ENCODE data around the gene KRT6C. TPM values are rescaled to one million over a fixed set of nuclear protein-coding genes. Genes with fewer than 3 reads are reported as not detected.

The KRT6C gene
- total RNA-seq, 4 donors from 2014 or later = not detected

DNA sequence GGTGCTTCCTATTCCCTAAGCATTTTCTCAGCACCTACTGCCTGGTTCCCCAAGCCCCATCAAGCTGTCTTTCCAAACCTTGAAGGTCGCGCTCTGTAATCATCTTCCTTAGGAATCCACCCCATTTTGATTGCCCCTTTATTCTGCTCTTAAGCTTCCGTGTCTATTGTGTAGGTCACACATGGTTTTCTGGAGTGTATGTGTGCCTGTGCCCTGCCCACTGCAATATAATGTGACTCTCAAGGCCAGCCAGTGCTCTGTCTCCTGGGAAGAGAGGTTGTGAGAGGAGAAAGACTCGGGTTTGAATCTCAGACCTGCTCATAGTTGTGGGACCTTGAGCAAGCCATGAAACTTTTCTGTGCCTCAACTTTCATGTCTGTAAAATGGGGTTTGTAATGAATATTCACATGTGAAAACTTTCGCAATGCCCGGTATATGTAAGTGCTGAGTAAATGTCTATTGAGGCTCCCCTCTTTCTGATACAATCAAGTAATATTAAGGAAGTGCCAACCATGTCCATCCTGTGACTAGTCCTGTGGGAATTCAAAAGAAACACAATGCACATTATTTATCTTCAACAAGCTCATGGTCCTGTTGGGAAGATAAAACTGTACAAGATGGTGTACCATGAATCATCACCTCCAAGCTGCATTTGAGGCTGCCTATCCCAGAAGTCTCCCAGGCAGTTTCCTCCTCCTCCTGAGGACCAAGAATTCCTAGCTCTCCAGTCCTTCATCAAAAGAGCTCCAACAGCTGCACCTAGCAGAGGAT lies 38.7 kb downstream of the KRT6C start:
- no peak for DNase-seq (ENCODE audit: low spot score)
- TF ChIP-seq, protein P1, sequence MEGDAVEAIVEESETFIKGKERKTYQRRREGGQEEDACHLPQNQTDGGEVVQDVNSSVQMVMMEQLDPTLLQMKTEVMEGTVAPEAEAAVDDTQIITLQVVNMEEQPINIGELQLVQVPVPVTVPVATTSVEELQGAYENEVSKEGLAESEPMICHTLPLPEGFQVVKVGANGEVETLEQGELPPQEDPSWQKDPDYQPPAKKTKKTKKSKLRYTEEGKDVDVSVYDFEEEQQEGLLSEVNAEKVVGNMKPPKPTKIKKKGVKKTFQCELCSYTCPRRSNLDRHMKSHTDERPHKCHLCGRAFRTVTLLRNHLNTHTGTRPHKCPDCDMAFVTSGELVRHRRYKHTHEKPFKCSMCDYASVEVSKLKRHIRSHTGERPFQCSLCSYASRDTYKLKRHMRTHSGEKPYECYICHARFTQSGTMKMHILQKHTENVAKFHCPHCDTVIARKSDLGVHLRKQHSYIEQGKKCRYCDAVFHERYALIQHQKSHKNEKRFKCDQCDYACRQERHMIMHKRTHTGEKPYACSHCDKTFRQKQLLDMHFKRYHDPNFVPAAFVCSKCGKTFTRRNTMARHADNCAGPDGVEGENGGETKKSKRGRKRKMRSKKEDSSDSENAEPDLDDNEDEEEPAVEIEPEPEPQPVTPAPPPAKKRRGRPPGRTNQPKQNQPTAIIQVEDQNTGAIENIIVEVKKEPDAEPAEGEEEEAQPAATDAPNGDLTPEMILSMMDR (IDR thresholded peaks at IDR 0.05) = no peak
- ATAC-seq (ENCODE audit: low FRiP score) = no peak

DNA sequence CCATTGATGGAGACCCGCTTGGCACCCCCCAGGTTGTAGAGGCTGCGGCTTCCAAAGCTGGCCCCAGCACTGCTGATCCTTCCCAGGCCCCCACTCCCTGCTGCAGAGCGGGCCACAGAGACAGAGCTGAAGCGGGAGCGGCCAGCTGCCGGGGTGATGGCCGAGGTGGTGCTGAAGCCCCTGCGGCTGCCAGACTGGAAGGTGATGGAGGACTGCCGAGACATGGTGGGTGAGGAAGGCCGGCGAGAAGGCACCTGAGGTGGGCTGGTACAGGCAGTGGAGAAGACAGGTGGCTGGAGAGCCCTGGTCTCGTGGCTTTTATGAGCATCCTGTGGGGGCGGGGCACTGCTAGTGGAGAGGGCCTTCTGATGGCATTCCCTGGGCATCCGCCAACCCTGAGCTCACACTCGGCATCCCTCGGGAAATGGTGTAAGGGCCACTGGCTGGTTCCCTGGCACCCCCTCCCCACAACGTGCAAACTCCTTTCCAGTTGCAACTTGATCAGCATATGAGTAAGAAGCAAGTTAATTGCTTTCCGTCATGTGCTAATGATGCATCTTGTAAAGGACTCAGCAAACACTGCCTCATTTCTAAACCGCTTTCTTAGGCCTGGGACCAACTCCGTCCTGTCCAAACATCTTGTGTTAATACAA lies 39.4 kb downstream of the KRT6C start, which contains the start of gene KRT75:
KRT75 (minus strand) TSS at position 291 of the 653 bp plus-strand sequence; CDS start at position 224, 67 bp downstream.
- DNase-seq (ENCODE audit: low spot score) (no peak), ATAC-seq (ENCODE audit: low FRiP score) (no peak)
- TF ChIP-seq, protein P1 (IDR thresholded peaks at IDR 0.05) = no peak

DNA sequence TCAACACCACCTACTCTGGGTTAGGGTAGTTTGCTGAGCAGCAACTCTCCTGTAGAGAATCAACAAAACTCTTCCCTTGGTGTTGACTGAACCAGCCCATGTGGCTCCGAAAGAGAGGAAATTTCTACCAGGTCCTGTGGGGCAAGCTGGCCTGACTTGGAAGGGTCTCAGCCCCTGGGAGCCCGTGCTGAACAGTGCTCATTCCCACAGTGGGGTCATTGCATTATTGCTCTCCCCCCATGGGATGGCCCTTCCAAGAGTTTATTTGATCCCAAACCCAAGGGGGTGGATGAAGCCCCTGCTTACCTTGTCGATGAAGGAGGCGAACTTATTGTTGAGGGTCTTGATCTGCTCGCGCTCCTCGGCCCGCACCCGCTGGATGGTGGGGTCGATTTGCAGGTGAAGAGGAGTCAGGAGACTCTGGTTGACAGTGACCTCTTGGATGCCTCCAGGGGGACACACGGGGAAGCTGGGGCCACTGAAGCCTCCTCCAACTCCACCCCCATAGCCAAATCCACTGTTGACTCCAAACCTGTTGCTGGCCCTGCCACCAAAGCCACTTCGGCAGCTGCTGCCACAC lies 40.0 kb downstream of the KRT6C start:
- TF ChIP-seq, protein P1 (IDR thresholded peaks at IDR 0.05) = no peak
- ATAC-seq (ENCODE audit: low FRiP score) (no peak), DNase-seq (ENCODE audit: low spot score) (no peak)

DNA sequence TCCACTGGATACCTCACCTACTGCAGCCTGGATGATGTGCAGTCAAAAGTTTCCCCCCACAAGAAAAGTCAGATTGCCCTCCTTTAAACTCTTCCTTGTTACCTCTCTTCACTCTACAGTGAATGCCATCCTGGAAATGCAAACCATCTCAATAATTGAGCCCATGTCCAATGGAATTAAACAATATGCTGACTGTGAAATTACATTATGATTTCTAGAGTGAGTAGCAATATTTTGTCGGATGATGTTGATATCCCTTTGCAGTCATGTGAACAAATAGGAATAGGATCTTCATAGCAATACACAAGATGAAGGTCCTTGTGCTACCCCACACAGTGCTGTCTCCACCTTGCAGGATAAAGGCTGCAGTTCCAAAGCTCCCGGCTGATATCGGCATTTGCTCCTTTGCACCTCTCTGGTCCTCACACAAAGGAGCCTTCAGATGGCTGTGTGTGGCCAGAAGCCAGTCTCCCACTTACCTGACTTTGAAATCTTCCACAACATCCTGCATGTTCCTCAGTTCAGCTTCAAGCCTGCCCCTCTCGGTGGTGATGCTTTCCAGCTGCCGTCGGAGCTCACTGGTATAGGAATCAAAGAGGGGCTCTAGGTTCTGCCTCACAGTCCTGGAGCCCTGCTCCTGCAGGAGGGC lies 40.9 kb downstream of the KRT6C start:
- no peak for ATAC-seq (ENCODE audit: low FRiP score)
- TF ChIP-seq, protein P1 (IDR thresholded peaks at IDR 0.05) = no peak
- DNase-seq (ENCODE audit: low spot score) = no peak

DNA sequence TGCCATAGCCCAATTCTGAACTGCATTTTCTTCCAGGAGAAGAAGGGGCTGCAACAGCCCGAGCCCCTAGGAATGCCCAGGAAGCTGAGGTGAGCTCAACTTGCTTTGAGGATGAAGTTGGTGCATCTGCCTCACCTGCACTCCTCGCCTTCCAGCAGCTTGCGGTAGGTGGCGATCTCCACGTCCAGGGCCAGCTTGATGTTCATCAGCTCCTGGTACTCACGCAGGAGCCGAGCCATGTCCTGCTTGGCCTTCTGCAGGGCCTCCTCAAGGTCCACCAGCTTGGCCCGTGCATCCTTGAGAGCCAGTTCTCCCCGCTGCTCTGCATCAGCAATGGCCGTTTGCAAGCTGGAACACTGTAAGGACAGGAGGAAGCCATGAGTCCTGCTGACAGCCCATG lies 45.5 kb downstream of the KRT6C start:
- TF ChIP-seq, protein P1 (IDR thresholded peaks at IDR 0.05) = no peak
- ATAC-seq (ENCODE audit: low FRiP score) = no peak
- no peak for DNase-seq (ENCODE audit: low spot score)

DNA sequence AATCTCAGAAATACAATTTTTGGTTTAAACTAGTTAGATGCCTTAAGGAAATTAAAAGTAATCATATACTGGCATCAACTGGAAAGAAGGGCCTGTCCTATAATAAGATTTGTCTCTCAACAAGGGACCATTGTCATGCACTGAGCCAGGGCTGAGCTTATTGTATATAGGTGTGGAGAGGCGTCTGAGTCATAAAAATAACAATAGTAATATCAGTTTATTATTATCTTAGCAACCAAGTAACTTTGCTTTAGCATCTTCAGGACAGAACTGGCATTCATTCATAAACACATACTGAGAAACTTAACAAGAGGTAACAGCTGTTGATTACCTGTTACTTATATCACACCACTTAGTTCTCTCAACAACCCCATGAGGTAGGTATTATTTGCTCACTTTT lies 46.5 kb downstream of the KRT6C start:
- TF ChIP-seq, protein P1 (IDR thresholded peaks at IDR 0.05) = no peak
- DNase-seq (ENCODE audit: low spot score) (no peak), ATAC-seq (ENCODE audit: low FRiP score) (no peak)
